K562 (cell line): ENCODE results near the gene PEAR1. TPM values are rescaled to one million over a fixed set of nuclear protein-coding genes. Genes with fewer than 3 reads are reported as not detected.

Experiments used
- ATAC-seq: fragments of 200-7000 bp; cut with Tn5 transposase; 3 replicates; pipeline ENCODE4 v1.9.1; 2020; ENCODE audit warnings: moderate library complexity
- BruUV-seq: library from RNA; stranded (reverse); fragments of 400-500 nt; replicated peaks from 2 replicates; lab custom pipeline; 2021; lab: Mats Ljungman, UMichigan
- CTCF ChIA-PET: fragments of 300-600 bp; formaldehyde crosslinking; extraction: SDS; loops from one replicate; lab custom pipeline; 2021; ENCODE audit warnings: low intra/inter-chr PET ratio; lab: Yijun Ruan, JAX
- POLR2A ChIA-PET: fragments of 300-600, 350-650 bp; sonication (Branson Sonifier 250); formaldehyde crosslinking; extraction: SDS; loops from one replicate; lab custom pipeline; 2021; ENCODE audit warnings: antibody characterized with exemption, inconsistent platforms; lab: Yijun Ruan, JAX
- DNase-seq, 4 experiments: peaks; one replicate each; pipeline versions ENCODE4 v3.0.0 to v3.0.0-alpha.2; 2011 to 2018; ENCODE audit warnings: low spot score in 3 of 4, mixed read lengths in 3 of 4; ENCODE audit errors: extremely low read depth in 1 of 4
- FAIRE-seq: peaks from 2 replicates; lab custom pipeline; 2011; peaks lifted over from hg19 to GRCh38; lab: Jason Lieb, UNC
- H2AFZ ChIP-seq: 2 replicates; pipeline ENCODE4 v1.6.0; 2011; ENCODE audit warnings: low read depth, low read length, control low read depth, inconsistent platforms
- H3K27ac ChIP-seq: fragments of 200-600 bp; 3 replicates; pipeline ENCODE4 v1.8.0; 2011; ENCODE audit warnings: low read depth, mild to moderate bottlenecking, control low read depth, inconsistent platforms, low read length, moderate library complexity, mixed read lengths; ENCODE audit errors: extremely low read depth
- H3K27me3 ChIP-seq, 2 experiments: fragments of 300-600 bp in 1 of 2; 2 replicates in 1 of 2; 3 replicates in 1 of 2; pipeline versions ENCODE4 v1.6.0 to v1.8.0; 2011; ENCODE audit warnings: inconsistent platforms in 2 of 2, low read length in 2 of 2, mild to moderate bottlenecking in 1 of 2, mixed read lengths in 1 of 2, moderate library complexity in 1 of 2; ENCODE audit not compliant: control insufficient read depth in 2 of 2, insufficient read depth in 2 of 2
- H3K36me3 ChIP-seq: fragments of 300-600 bp; 3 replicates; pipeline ENCODE4 v1.8.0; 2011; ENCODE audit warnings: mild to moderate bottlenecking, low read length, inconsistent platforms; ENCODE audit not compliant: control insufficient read depth, insufficient read depth
- H3K4me1 ChIP-seq, 2 experiments: fragments of 200-600 bp in 1 of 2; replicated peaks in 1 of 2; 2 replicates in 1 of 2; 3 replicates in 1 of 2; pipeline versions ENCODE4 v1.5.1 to v1.8.0; 2011; ENCODE audit warnings: inconsistent platforms in 2 of 2, low read length in 2 of 2, mild to moderate bottlenecking in 1 of 2, mixed read lengths in 1 of 2, moderate library complexity in 1 of 2; ENCODE audit not compliant: control insufficient read depth in 2 of 2, insufficient read depth in 2 of 2
- H3K4me2 ChIP-seq: 2 replicates; pipeline ENCODE4 v1.6.1; 2011; ENCODE audit warnings: low read length, control low read depth, inconsistent platforms, mixed read lengths; ENCODE audit not compliant: insufficient read depth
- H3K4me3 ChIP-seq: fragments of 200-600 bp; sonication (generic), shearing (Covaris generic); 2 replicates; pipeline ENCODE4 v1.5.1; 2016; ENCODE audit warnings: control low read depth, inconsistent platforms
- H3K79me2 ChIP-seq: fragments of 200-600 bp; 3 replicates; pipeline ENCODE4 v1.8.0; 2011; ENCODE audit warnings: low read length, inconsistent platforms; ENCODE audit not compliant: control insufficient read depth, insufficient read depth
- H3K9ac ChIP-seq, 2 experiments: 2 replicates each; pipeline versions ENCODE4 v1.6.0 to v1.6.1; 2011; ENCODE audit warnings: low read depth in 2 of 2, low read length in 2 of 2, control low read depth in 1 of 2, inconsistent platforms in 1 of 2, mild to moderate bottlenecking in 1 of 2, mixed read lengths in 1 of 2; ENCODE audit not compliant: insufficient read depth in 1 of 2
- H3K9me1 ChIP-seq: one replicate; pipeline ENCODE4 v1.6.0; 2011; ENCODE audit warnings: inconsistent platforms, mild to moderate bottlenecking, low read length, moderate library complexity; ENCODE audit not compliant: control insufficient read depth, insufficient read depth
- H3K9me3 ChIP-seq: replicated peaks from 2 replicates; pipeline ENCODE4 v1.5.1; 2011; ENCODE audit warnings: low read depth, low read length, inconsistent platforms; ENCODE audit not compliant: control insufficient read depth, insufficient read depth
- H4K20me1 ChIP-seq: replicated peaks from 2 replicates; pipeline ENCODE4 v1.6.1; 2011; ENCODE audit warnings: low read length, inconsistent platforms, mixed read lengths; ENCODE audit not compliant: control insufficient read depth, insufficient read depth
- BRCA1 ChIP-seq, 2 experiments: fragments of 450-650 bp in 1 of 2; sonication (generic) in 1 of 2; formaldehyde crosslinking in 1 of 2; IDR thresholded peaks; 2 replicates each; pipeline versions ENCODE4 v1.5.0 to v1.6.1; 2017 to 2020; ENCODE audit warnings: mild to moderate bottlenecking in 1 of 2, missing genetic modification reagents in 1 of 2
- ESRRB ChIP-seq: fragments of 250-450 bp; sonication (Bioruptor Pico); IDR thresholded peaks from 2 replicates; pipeline ENCODE4 v1.5.0; 2020; ENCODE audit warnings: mild to moderate bottlenecking, moderate library complexity, borderline replicate concordance
- HINFP ChIP-seq: fragments of 450-650 bp; conservative IDR thresholded peaks from 2 replicates; pipeline ENCODE4 v1.6.1; 2016; ENCODE audit warnings: missing genetic modification characterization, low read depth, mild to moderate bottlenecking, control low read depth, missing compliant biosample characterization
- MED1 ChIP-seq: sonication (generic); formaldehyde crosslinking; IDR thresholded peaks from 2 replicates; pipeline ENCODE4 v1.8.1; 2023; ENCODE audit warnings: missing genetic modification reagents, borderline replicate concordance
- SLC30A9 ChIP-seq: fragments of 250-450 bp; sonication (Bioruptor Pico); IDR thresholded peaks from 2 replicates; pipeline ENCODE4 v1.8.0; 2022; ENCODE audit warnings: mild to moderate bottlenecking, moderate library complexity
- WGBS: fragments of 100-300 bp; shearing (Covaris generic); methylation state at CpG from one replicate; pipeline ENCODE4 v1.1.6; 2016; ENCODE audit warnings: low coverage, mixed read lengths; ENCODE audit not compliant: insufficient coverage; ENCODE audit errors: missing lambda C conversion rate; 5-methylcytosine and 5-hydroxymethylcytosine counted together
- in situ Hi-C: fragments of 300-500 bp; cut with MboI; formaldehyde crosslinking; loops from 4 replicates; pipeline ENCODE4 v1.15.0; 2018; ENCODE audit warnings: inconsistent platforms, mixed read lengths
- intact Hi-C: fragments of 100-400 bp; cut with micrococcal nuclease; formaldehyde crosslinking; loops from 2 replicates; pipeline ENCODE4 v1.14.2; 2022
- polyA plus RNA-seq, 8 experiments: library from polyadenylated mRNA; depleted of rRNA in 4 of 8; stranded (reverse) in 5 of 8; unstranded in 3 of 8; fragments of >200 nt; fragmentation: Nextera tagmentation in 2 of 8; fragmentation: Illumina TruSeq in 1 of 8; extraction: Ambion mirVana in 2 of 8; extraction: Trizol in 1 of 8; gene quantifications; 2 replicates each; pipeline versions ENCODE4 v1.2.1 to v1.2.3, GENCODE V29; 2011 to 2014; ENCODE audit warnings: inconsistent platforms in 1 of 8, missing spikeins in 1 of 8
- total RNA-seq, 7 experiments: library from RNA; depleted of rRNA in 6 of 7; stranded (reverse); fragments of >200 nt in 6 of 7; fragmentation: Illumina TruSeq in 2 of 7; extraction: Trizol in 2 of 7; gene quantifications; 2 replicates each; pipeline versions ENCODE4 v1.2.1 to v1.2.3, GENCODE V29; 2011 to 2021; ENCODE audit warnings: low replicate concordance in 1 of 7

The PEAR1 gene
- total and polyA plus RNA-seq, 9 of the 15 experiments (the other 6 are each of a cell fraction or from before 2014, with no cell fraction given): 0.87 to 13.9 (median 6.1) TPM

DNA sequence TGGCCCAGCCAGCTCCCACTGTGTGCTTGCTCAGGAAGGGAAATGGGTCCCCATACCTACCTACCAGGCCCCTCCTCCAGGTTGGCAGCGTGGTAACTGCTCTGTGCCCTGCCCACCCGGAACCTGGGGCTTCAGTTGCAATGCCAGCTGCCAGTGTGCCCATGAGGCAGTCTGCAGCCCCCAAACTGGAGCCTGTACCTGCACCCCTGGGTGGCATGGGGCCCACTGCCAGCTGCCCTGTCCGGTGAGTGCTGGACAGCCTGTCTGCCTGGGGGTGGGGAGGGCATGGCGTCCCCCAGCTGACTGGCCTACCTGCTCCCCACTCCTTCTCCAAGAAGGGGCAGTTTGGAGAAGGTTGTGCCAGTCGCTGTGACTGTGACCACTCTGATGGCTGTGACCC, 16.2 kb downstream of the PEAR1 start:
- TF ChIP-seq BRCA1 (IDR thresholded peaks at IDR 0.05): no peak
- TF ChIP-seq BRCA1 (CRISPR knock-in tag; IDR thresholded peaks at IDR 0.05): 0 out of 2 replicates have a peak, but pooled peaks have one; percentile 16
- no peak for TF ChIP-seq ESRRB (CRISPR knock-in tag)
- TF ChIP-seq SLC30A9 (CRISPR knock-in tag): no peak
- TF ChIP-seq MED1 (CRISPR knock-in tag): 0 out of 2 replicates have a peak, but pooled peaks have one; percentile 51
- no peak for TF ChIP-seq HINFP (tag)
- H3K4me1 ChIP-seq: peaks cover 46 to 72% of the 10 kb centered on the region in 2 experiments
- no peak for FAIRE-seq
- H3K79me2 ChIP-seq: peaks cover 18% of the 10 kb centered on the region
- H3K9me3 ChIP-seq: no peaks in the 10 kb centered on the region
- in situ Hi-C loops: no loop called here
- no peaks in the 10 kb centered on the region for H3K27me3 ChIP-seq
- no peak overlapping the region for H3K27ac ChIP-seq
- ATAC-seq: no peak
- no peaks in the 10 kb centered on the region; the same call in 2 of the 3 replicates for H3K36me3 ChIP-seq
- H3K4me2 ChIP-seq: no peak overlapping the region
- intact Hi-C loops: loop anchor here (1.0 kb wide), 1 partner anchor 11 kb away; the partner anchor contains the start of gene LRRC71
- no peak overlapping the region for H3K4me3 ChIP-seq
- POLR2A ChIA-PET: no interaction called here
- H3K9me1 ChIP-seq: peaks cover 4% of the 10 kb centered on the region
- CTCF ChIA-PET: interaction anchor here (0.6 to 2.2 kb wide), 3 partner anchors 10 to 675 kb away, joined by 3 to 19 read pairs (median 12); partner anchors contain the start of gene LRRC71
- DNase-seq: no peak
- H2AFZ ChIP-seq: no peak overlapping the region
- H3K9ac ChIP-seq: peak overlapping the region in 1 of 2 experiments; percentile 48; a peak in 1 of 4 replicates
- BruUV-seq: no TSS peak
- no peaks in the 10 kb centered on the region for H4K20me1 ChIP-seq
- 35% methylated on average over 5 of the region's 5 CpGs for WGBS
